ENCODE results near the gene NTF3.
A peak's percentile ranks its signal among the peaks of the same experiment; 100 is the strongest.

NTF3 gene

GRCh38 chr12:5460817-5461216, 28.9 kb downstream of the NTF3 start:
- peaks cover 3% of the 10 kb centered on the region for H3K4me1 Mint-ChIP-seq (ENCODE audit: low read depth)
- no peaks in the 10 kb centered on the region for H3K27me3 Mint-ChIP-seq (ENCODE audit: low read depth)
- H3K9me3 Mint-ChIP-seq: no peaks in the 10 kb centered on the region
- no peak overlapping the region for H3K27ac Mint-ChIP-seq
- H3K4me3 Mint-ChIP-seq: no peak overlapping the region
- no peaks in the 10 kb centered on the region for H3K36me3 Mint-ChIP-seq (ENCODE audit: low read depth)

- Mint-ChIP-seq H3K27me3 (ENCODE audit: low read depth) (no peaks in the 10 kb centered on the region), H3K36me3 (ENCODE audit: low read depth) (no peaks in the 10 kb centered on the region), H3K9me3 (no peaks in the 10 kb centered on the region), H3K4me1 (ENCODE audit: low read depth) (peaks cover 1% of the 10 kb centered on the region), H3K27ac (no peak overlapping the region), H3K4me3 (no peak overlapping the region)
Measured at GRCh38 chr12:5461966-5462365, 30.1 kb downstream of the NTF3 start.

- Mint-ChIP-seq H3K9me3 (no peaks in the 10 kb centered on the region), H3K27me3 (ENCODE audit: low read depth) (no peaks in the 10 kb centered on the region), H3K36me3 (ENCODE audit: low read depth) (no peaks in the 10 kb centered on the region), H3K27ac (no peak overlapping the region), H3K4me1 (ENCODE audit: low read depth) (peaks cover 1% of the 10 kb centered on the region), H3K4me3 (no peak overlapping the region)
Measured at GRCh38 chr12:5464096-5464495, 32.2 kb downstream of the NTF3 start.

GRCh38 chr12:5465384-5465783, 33.5 kb downstream of the NTF3 start:
- no peak overlapping the region for H3K4me3 Mint-ChIP-seq
- H3K36me3 Mint-ChIP-seq (ENCODE audit: low read depth): no peaks in the 10 kb centered on the region
- H3K4me1 Mint-ChIP-seq (ENCODE audit: low read depth): no peaks in the 10 kb centered on the region
- H3K9me3 Mint-ChIP-seq: no peaks in the 10 kb centered on the region
- H3K27ac Mint-ChIP-seq: no peak overlapping the region
- no peaks in the 10 kb centered on the region for H3K27me3 Mint-ChIP-seq (ENCODE audit: low read depth)

- no peaks in the 10 kb centered on the region for H3K4me1 Mint-ChIP-seq (ENCODE audit: low read depth)
- peaks cover 3% of the 10 kb centered on the region for H3K27me3 Mint-ChIP-seq (ENCODE audit: low read depth)
- H3K9me3 Mint-ChIP-seq: no peaks in the 10 kb centered on the region
- no peak overlapping the region for H3K4me3 Mint-ChIP-seq
- H3K27ac Mint-ChIP-seq: no peak overlapping the region
- H3K36me3 Mint-ChIP-seq (ENCODE audit: low read depth): no peaks in the 10 kb centered on the region
Measured at GRCh38 chr12:5466521-5466960, 34.6 kb downstream of the NTF3 start.

GRCh38 chr12:5467931-5468330, 36.0 kb downstream of the NTF3 start:
- no peaks in the 10 kb centered on the region for H3K4me1 Mint-ChIP-seq (ENCODE audit: low read depth)
- no peak overlapping the region for H3K4me3 Mint-ChIP-seq
- no peaks in the 10 kb centered on the region for H3K36me3 Mint-ChIP-seq (ENCODE audit: low read depth)
- no peak overlapping the region for H3K27ac Mint-ChIP-seq
- H3K27me3 Mint-ChIP-seq (ENCODE audit: low read depth): peaks cover 3% of the 10 kb centered on the region
- no peaks in the 10 kb centered on the region for H3K9me3 Mint-ChIP-seq

- Mint-ChIP-seq H3K27me3 (ENCODE audit: low read depth) (peaks cover 6% of the 10 kb centered on the region), H3K36me3 (ENCODE audit: low read depth) (no peaks in the 10 kb centered on the region)
Measured at GRCh38 chr12:5470221-5470620, 38.3 kb downstream of the NTF3 start.

GRCh38 chr12:5470703-5471102, 38.8 kb downstream of the NTF3 start:
- no peak overlapping the region for H3K4me3 Mint-ChIP-seq
- H3K36me3 Mint-ChIP-seq (ENCODE audit: low read depth): no peaks in the 10 kb centered on the region
- H3K9me3 Mint-ChIP-seq: no peaks in the 10 kb centered on the region
- no peaks in the 10 kb centered on the region for H3K4me1 Mint-ChIP-seq (ENCODE audit: low read depth)
- peaks cover 6% of the 10 kb centered on the region for H3K27me3 Mint-ChIP-seq (ENCODE audit: low read depth)
- peak overlapping the region; percentile 23 for H3K27ac Mint-ChIP-seq

More at GRCh38 chr12:5470221-5470620, 38.3 kb downstream of the NTF3 start:
- Mint-ChIP-seq H3K27ac (no peak overlapping the region), H3K9me3 (no peaks in the 10 kb centered on the region), H3K4me3 (no peak overlapping the region), H3K4me1 (ENCODE audit: low read depth) (no peaks in the 10 kb centered on the region)

GRCh38 chr12:5473076-5473782, 41.3 kb downstream of the NTF3 start:
- H3K36me3 Mint-ChIP-seq (ENCODE audit: low read depth): no peaks in the 10 kb centered on the region
- H3K27me3 Mint-ChIP-seq (ENCODE audit: low read depth): peaks cover 6% of the 10 kb centered on the region
- no peaks in the 10 kb centered on the region for H3K9me3 Mint-ChIP-seq
- no peak overlapping the region for H3K27ac Mint-ChIP-seq
- no peaks in the 10 kb centered on the region for H3K4me1 Mint-ChIP-seq (ENCODE audit: low read depth)
- H3K4me3 Mint-ChIP-seq: no peak overlapping the region

GRCh38 chr12:5473783-5474116, 41.8 kb downstream of the NTF3 start:
- Mint-ChIP-seq H3K27me3 (ENCODE audit: low read depth) (peaks cover 6% of the 10 kb centered on the region), H3K9me3 (no peaks in the 10 kb centered on the region), H3K27ac (no peak overlapping the region), H3K36me3 (ENCODE audit: low read depth) (no peaks in the 10 kb centered on the region), H3K4me3 (no peak overlapping the region), H3K4me1 (ENCODE audit: low read depth) (no peaks in the 10 kb centered on the region)

- no peak overlapping the region for H3K4me3 Mint-ChIP-seq
- no peaks in the 10 kb centered on the region for H3K9me3 Mint-ChIP-seq
- no peak overlapping the region for H3K27ac Mint-ChIP-seq
- H3K36me3 Mint-ChIP-seq (ENCODE audit: low read depth): no peaks in the 10 kb centered on the region
- H3K4me1 Mint-ChIP-seq (ENCODE audit: low read depth): no peaks in the 10 kb centered on the region
- H3K27me3 Mint-ChIP-seq (ENCODE audit: low read depth): peaks cover 3% of the 10 kb centered on the region
Measured at GRCh38 chr12:5476356-5476755, 44.4 kb downstream of the NTF3 start.

- H3K36me3 Mint-ChIP-seq (ENCODE audit: low read depth): no peaks in the 10 kb centered on the region
- H3K4me3 Mint-ChIP-seq: no peak overlapping the region
- no peaks in the 10 kb centered on the region for H3K9me3 Mint-ChIP-seq
- no peaks in the 10 kb centered on the region for H3K4me1 Mint-ChIP-seq (ENCODE audit: low read depth)
- H3K27me3 Mint-ChIP-seq (ENCODE audit: low read depth): peaks cover 3% of the 10 kb centered on the region
- H3K27ac Mint-ChIP-seq: no peak overlapping the region
Measured at GRCh38 chr12:5478081-5478706, 46.3 kb downstream of the NTF3 start.

- H3K9me3 Mint-ChIP-seq: no peaks in the 10 kb centered on the region
- no peaks in the 10 kb centered on the region for H3K4me1 Mint-ChIP-seq (ENCODE audit: low read depth)
- H3K4me3 Mint-ChIP-seq: no peak overlapping the region
- H3K27ac Mint-ChIP-seq: no peak overlapping the region
- H3K27me3 Mint-ChIP-seq (ENCODE audit: low read depth): peaks cover 3% of the 10 kb centered on the region
- H3K36me3 Mint-ChIP-seq (ENCODE audit: low read depth): no peaks in the 10 kb centered on the region
Measured at GRCh38 chr12:5479761-5480160, 47.9 kb downstream of the NTF3 start.

GRCh38 chr12:5480218-5480937, 48.5 kb downstream of the NTF3 start:
- Mint-ChIP-seq H3K9me3 (no peaks in the 10 kb centered on the region), H3K36me3 (ENCODE audit: low read depth) (no peaks in the 10 kb centered on the region), H3K27me3 (ENCODE audit: low read depth) (no peaks in the 10 kb centered on the region), H3K4me1 (ENCODE audit: low read depth) (no peaks in the 10 kb centered on the region), H3K27ac (no peak overlapping the region), H3K4me3 (no peak overlapping the region)

- Mint-ChIP-seq H3K27me3 (ENCODE audit: low read depth) (no peaks in the 10 kb centered on the region), H3K9me3 (no peaks in the 10 kb centered on the region), H3K4me3 (no peak overlapping the region), H3K4me1 (ENCODE audit: low read depth) (no peaks in the 10 kb centered on the region), H3K36me3 (ENCODE audit: low read depth) (no peaks in the 10 kb centered on the region), H3K27ac (no peak overlapping the region)
Measured at GRCh38 chr12:5480938-5481303, 49.0 kb downstream of the NTF3 start.
